Body of pancreas (tissue), 4 donors: ENCODE measurements around the gene TGFBRAP1. TPM values are rescaled to one million over a fixed set of nuclear protein-coding genes. Genes with fewer than 3 reads are reported as not detected.
A peak's percentile ranks its signal among the peaks of the same experiment; 100 is the strongest.

Source experiments
- ATAC-seq: fragments of 150-250 bp; one replicate; pipeline ENCODE4 v1.9.1; 2016
- DNase-seq, 4 donors: peaks; one replicate each; pipeline ENCODE4 v3.0.0-alpha.2; 2019
- H3K27ac ChIP-seq, 4 donors: fragments of 200-600 bp; sonication (generic); 1 replicate in 3 of 4; 2 replicates in 1 of 4; pipeline versions ENCODE4 v1.5.1 to v1.6.1; 2016 to 2019; ENCODE audit warnings: mild to moderate bottlenecking in 1 of 4, mixed read lengths in 1 of 4, moderate library complexity in 1 of 4
- H3K27me3 ChIP-seq, 2 donors: fragments of 200-600 bp; sonication (generic); one replicate each; pipeline ENCODE4 v1.6.0; 2016; ENCODE audit warnings: mild to moderate bottlenecking in 1 of 2
- H3K36me3 ChIP-seq, 2 donors: fragments of 200-600 bp; sonication (generic); replicated peaks in 1 of 2; 2 replicates each; pipeline ENCODE4 v1.5.1; 2016; ENCODE audit warnings: low read depth in 2 of 2; ENCODE audit not compliant: insufficient read depth in 1 of 2
- H3K4me1 ChIP-seq: fragments of 200-600 bp; sonication (generic); one replicate; pipeline ENCODE4 v1.6.0; 2016
- H3K4me3 ChIP-seq, 2 donors: fragments of 200-600 bp; sonication (generic); 1 replicate in 1 of 2; 2 replicates in 1 of 2; pipeline ENCODE4 v1.5.1; 2016 to 2019
- H3K9me3 ChIP-seq, 3 donors: fragments of 200-600 bp; sonication (generic); 1 replicate in 2 of 3; 2 replicates in 1 of 3; pipeline ENCODE4 v1.5.1; 2016
- CTCF ChIP-seq, 7 experiments: fragments of 450-650 bp in 4 of 7; fragments of 200-600 bp in 3 of 7; sonication (generic) in 3 of 7; IDR thresholded peaks; one replicate each; pipeline ENCODE4 v1.5.1; 2016 to 2019; ENCODE audit warnings: antibody characterized with exemption in 7 of 7
- POLR2A ChIP-seq, 3 donors: fragments of 450-650 bp; IDR thresholded peaks; one replicate each; pipeline ENCODE4 v1.6.1; 2016; ENCODE audit warnings: antibody characterized with exemption in 3 of 3, mild to moderate bottlenecking in 2 of 3
- WGBS, 2 donors: methylation state at CpG; one replicate each; pipeline ENCODE4 v1.1.5; 2017; 5-methylcytosine and 5-hydroxymethylcytosine counted together
- intact Hi-C: fragments of 100-400 bp; cut with DNase I; formaldehyde crosslinking; loops from one replicate; pipeline ENCODE4 v1.15.1; 2023
- total RNA-seq, 2 donors: library from RNA; depleted of rRNA; stranded (reverse); fragments of >200 nt; gene quantifications; one replicate each; pipeline ENCODE4 v1.1.0, GENCODE V29; 2016

The TGFBRAP1 gene
- total RNA-seq, 2 donors from 2014 or later: 11.2 to 12.9 TPM

- H3K4me3 ChIP-seq: no peak overlapping the region
- H3K27ac ChIP-seq: no peak overlapping the region
- DNase-seq (no peak), ATAC-seq (no peak)
- no peaks in the 10 kb centered on the region for H3K9me3 ChIP-seq
- 65 to 71% methylated on average over 4 of the region's 4 CpGs for WGBS, 2 donors
- no peaks in the 10 kb centered on the region for H3K36me3 ChIP-seq
- TF ChIP-seq CTCF (IDR thresholded peaks at IDR 0.05) (no peak), POLR2A (IDR thresholded peaks at IDR 0.05) (no peak)
- H3K4me1 ChIP-seq: peaks cover 31% of the 10 kb centered on the region
- H3K27me3 ChIP-seq: no peaks in the 10 kb centered on the region
- intact Hi-C loops: no loop called here
Measured at GRCh38 chr2:105334211-105334610, 4.7 kb upstream of the TGFBRAP1 start.

GRCh38 chr2:105330681-105331375 lies 1.3 kb upstream of the TGFBRAP1 start:
- intact Hi-C loops: no loop called here
- no peaks in the 10 kb centered on the region for H3K9me3 ChIP-seq
- ATAC-seq (no peak), DNase-seq (no peak)
- WGBS, 2 donors: 92 to 94% methylated on average over 4 of the region's 4 CpGs
- TF ChIP-seq POLR2A (IDR thresholded peaks at IDR 0.05) (no peak), CTCF (IDR thresholded peaks at IDR 0.05) (no peak)
- peak overlapping the region in 1 of 4 donors; percentile 93 for H3K27ac ChIP-seq
- H3K4me1 ChIP-seq: peaks cover 25% of the 10 kb centered on the region
- H3K36me3 ChIP-seq: no peaks in the 10 kb centered on the region
- no peak overlapping the region for H3K4me3 ChIP-seq
- no peaks in the 10 kb centered on the region for H3K27me3 ChIP-seq

- Histone ChIP-seq H3K36me3 (no peaks in the 10 kb centered on the region), H3K27me3 (no peaks in the 10 kb centered on the region), H3K9me3 (no peaks in the 10 kb centered on the region), H3K27ac (peak overlapping the region; percentile 37 to 81 (median 76)), H3K4me1 (peaks cover 33% of the 10 kb centered on the region), H3K4me3 (peak overlapping the region in 1 of 2 donors; percentile 23)
- TF ChIP-seq POLR2A (IDR thresholded peaks at IDR 0.05): no peak
- no peak for TF ChIP-seq CTCF (IDR thresholded peaks at IDR 0.05)
- no peak for ATAC-seq
- peak in 1 of 4 donors; percentile 19 for DNase-seq
- intact Hi-C loops: no loop called here
- WGBS, 2 donors: 0 to 2% methylated on average over 8 to 15 of the region's 17 CpGs
Measured at GRCh38 chr2:105329197-105329554, 359 bp downstream of the TGFBRAP1 start.

GRCh38 chr2:105328281-105329196 lies 996 bp downstream of the TGFBRAP1 start:
- WGBS, 2 donors: 11 to 14% methylated on average over 13 to 16 of the region's 16 CpGs
- TF ChIP-seq POLR2A (IDR thresholded peaks at IDR 0.05) (peak in 2 of 3 donors; percentile 24), CTCF (IDR thresholded peaks at IDR 0.05) (no peak)
- peak; percentile 26 to 47 (median 32) for DNase-seq
- H3K4me1 ChIP-seq: peaks cover 33% of the 10 kb centered on the region
- H3K27me3 ChIP-seq: no peaks in the 10 kb centered on the region
- intact Hi-C loops: no loop called here
- H3K36me3 ChIP-seq: no peaks in the 10 kb centered on the region
- H3K9me3 ChIP-seq: no peaks in the 10 kb centered on the region
- peak; percentile 18 for ATAC-seq
- H3K4me3 ChIP-seq: peak overlapping the region in 1 of 2 donors; percentile 23
- peak overlapping the region; percentile 37 to 81 (median 76) for H3K27ac ChIP-seq
